OCI-LY3 (cell line): ENCODE measurements around the gene CYP26B1.

Experiments used
- EZH2phosphoT487 ChIP-seq: fragments of 200-600 bp; shearing (Covaris generic); IDR thresholded peaks from 2 replicates; pipeline ENCODE4 v1.6.1; 2018; ENCODE audit warnings: antibody characterized with exemption, mixed run types, low read depth
- TF ChIP-seq, protein P1 (sequence below): fragments of 200-600, 300-600 bp; sonication (generic); IDR thresholded peaks from 2 replicates; pipeline ENCODE4 v1.5.1; 2014; ENCODE audit warnings: antibody characterized with exemption, low read length, low read depth

DNA sequence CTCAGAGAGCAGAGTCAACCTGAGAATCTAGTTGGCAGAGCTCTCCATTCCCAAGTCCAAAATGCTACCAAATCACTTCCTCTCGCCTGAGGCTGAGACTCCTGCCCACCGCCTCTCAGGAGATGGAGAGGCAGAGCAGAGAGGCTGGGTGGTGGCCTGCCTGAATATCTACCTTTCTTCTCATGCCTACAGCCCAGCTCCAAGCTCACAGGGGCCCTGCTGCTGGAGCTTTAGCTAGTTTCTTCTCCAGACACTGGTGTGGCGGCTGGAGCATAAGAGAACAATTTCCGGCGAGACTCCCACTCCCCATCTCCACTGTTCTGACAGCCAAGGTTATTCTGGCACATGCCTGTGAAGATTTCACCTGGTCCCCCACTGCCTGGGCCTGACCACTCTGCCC is 8.1 kb upstream of the CYP26B1 start:
- TF ChIP-seq, protein P1, sequence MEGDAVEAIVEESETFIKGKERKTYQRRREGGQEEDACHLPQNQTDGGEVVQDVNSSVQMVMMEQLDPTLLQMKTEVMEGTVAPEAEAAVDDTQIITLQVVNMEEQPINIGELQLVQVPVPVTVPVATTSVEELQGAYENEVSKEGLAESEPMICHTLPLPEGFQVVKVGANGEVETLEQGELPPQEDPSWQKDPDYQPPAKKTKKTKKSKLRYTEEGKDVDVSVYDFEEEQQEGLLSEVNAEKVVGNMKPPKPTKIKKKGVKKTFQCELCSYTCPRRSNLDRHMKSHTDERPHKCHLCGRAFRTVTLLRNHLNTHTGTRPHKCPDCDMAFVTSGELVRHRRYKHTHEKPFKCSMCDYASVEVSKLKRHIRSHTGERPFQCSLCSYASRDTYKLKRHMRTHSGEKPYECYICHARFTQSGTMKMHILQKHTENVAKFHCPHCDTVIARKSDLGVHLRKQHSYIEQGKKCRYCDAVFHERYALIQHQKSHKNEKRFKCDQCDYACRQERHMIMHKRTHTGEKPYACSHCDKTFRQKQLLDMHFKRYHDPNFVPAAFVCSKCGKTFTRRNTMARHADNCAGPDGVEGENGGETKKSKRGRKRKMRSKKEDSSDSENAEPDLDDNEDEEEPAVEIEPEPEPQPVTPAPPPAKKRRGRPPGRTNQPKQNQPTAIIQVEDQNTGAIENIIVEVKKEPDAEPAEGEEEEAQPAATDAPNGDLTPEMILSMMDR = no peak
- TF ChIP-seq EZH2phosphoT487 = no peak
